ENCODE measurements around the gene PAPSS2.

Gene PAPSS2

DNA sequence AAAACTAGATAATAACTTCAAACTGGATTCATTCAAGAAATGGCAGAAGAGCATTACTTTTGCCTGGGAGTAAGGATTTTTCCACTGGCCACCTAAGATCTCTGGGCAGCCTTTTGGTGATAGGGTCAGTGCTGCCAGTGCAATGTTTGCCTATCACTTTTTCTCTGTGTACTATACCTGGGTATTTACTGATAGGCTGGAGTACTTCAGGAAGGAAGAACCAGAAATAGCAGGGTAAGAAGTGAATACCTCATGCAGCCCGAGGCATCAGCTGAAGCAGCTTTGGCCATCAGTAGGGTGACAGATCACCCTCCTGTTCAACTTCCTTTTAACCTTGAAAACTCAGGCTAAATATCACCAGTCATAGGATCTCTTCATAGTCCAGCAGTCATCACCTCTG lies 5.5 kb upstream of the PAPSS2 start:
- Histone ChIP-seq H3K27me3 (no peaks in the 10 kb centered on the region), H3K36me3 (no peaks in the 10 kb centered on the region), H3K4me1 (ENCODE audit: control insufficient read depth in 1 of 2, insufficient read depth in 1 of 2, low read depth in 1 of 2, low read length in 1 of 2) (peaks cover 6 to 10% of the 10 kb centered on the region in 2 experiments), H3K4me3 (ENCODE audit: low read depth in 1 of 2, low read length in 1 of 2) (no peak overlapping the region), H3K27ac (no peak overlapping the region), H3K9me3 (no peaks in the 10 kb centered on the region)
- no peak for TF ChIP-seq CTCF (IDR thresholded peaks at IDR 0.05)

GRCh38 chr10:87656431-87657072 lies 3.1 kb upstream of the PAPSS2 start:
- peak; percentile 63 for TF ChIP-seq CTCF (IDR thresholded peaks at IDR 0.05)
- H3K4me3 ChIP-seq (ENCODE audit: low read depth in 1 of 2, low read length in 1 of 2) = no peak overlapping the region
- H3K9me3 ChIP-seq = no peaks in the 10 kb centered on the region
- H3K27ac ChIP-seq = no peak overlapping the region
- no peaks in the 10 kb centered on the region for H3K36me3 ChIP-seq
- H3K4me1 ChIP-seq (ENCODE audit: control insufficient read depth in 1 of 2, insufficient read depth in 1 of 2, low read depth in 1 of 2, low read length in 1 of 2) = peaks cover 21 to 23% of the 10 kb centered on the region in 2 experiments
- H3K27me3 ChIP-seq = peaks cover 5% of the 10 kb centered on the region

DNA sequence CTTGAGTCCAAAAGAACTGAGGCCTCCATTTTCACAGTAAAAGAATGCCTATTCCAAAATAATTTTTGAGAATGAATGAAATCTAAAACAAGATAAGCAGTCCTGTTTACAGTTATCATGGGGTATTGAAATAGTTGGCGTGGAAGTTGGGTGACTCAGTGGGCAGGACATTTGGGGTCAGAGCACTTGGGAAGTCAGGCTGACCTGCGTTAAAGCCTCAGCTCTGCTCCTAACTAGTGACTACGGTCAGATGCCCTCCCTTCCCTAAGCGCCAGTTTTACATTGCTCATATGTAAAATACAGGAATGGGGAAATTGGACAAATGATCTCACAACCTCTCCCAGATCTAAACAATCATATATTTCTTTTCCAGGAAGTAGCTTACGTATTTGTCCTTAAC lies 2.3 kb upstream of the PAPSS2 start:
- peaks cover 23% of the 10 kb centered on the region in 2 experiments for H3K4me1 ChIP-seq (ENCODE audit: control insufficient read depth in 1 of 2, insufficient read depth in 1 of 2, low read depth in 1 of 2, low read length in 1 of 2)
- no peak overlapping the region for H3K27ac ChIP-seq
- no peak overlapping the region for H3K4me3 ChIP-seq (ENCODE audit: low read depth in 1 of 2, low read length in 1 of 2)
- H3K9me3 ChIP-seq = no peaks in the 10 kb centered on the region
- TF ChIP-seq CTCF (IDR thresholded peaks at IDR 0.05) = no peak
- no peaks in the 10 kb centered on the region for H3K36me3 ChIP-seq
- H3K27me3 ChIP-seq = peaks cover 5% of the 10 kb centered on the region

DNA sequence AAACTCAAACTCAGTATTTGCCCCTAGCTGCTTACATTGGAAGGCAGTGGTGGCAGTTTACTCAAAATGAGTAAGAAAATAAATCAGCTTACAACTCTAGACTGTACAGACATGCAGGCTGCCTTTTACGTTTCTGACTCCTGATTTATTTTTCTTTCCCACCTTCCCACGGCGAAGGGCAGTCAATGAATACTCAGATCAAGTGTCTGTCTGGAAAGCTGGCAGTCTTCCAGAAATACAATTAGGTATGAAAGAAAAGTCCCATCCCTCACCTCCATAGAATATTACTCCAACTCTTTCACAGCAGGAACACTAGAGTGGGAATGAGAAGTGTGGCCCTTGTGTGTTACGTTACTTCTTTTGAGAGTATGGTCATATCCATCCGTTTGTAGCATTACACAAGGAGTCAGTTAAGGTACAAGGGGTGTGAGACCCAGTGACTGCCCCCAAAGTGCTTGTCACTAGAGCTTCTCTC lies 1.3 kb upstream of the PAPSS2 start:
- Histone ChIP-seq H3K4me3 (ENCODE audit: low read depth in 1 of 2, low read length in 1 of 2) (no peak overlapping the region), H3K27me3 (peaks cover 5% of the 10 kb centered on the region), H3K4me1 (ENCODE audit: control insufficient read depth in 1 of 2, insufficient read depth in 1 of 2, low read depth in 1 of 2, low read length in 1 of 2) (peaks cover 23 to 24% of the 10 kb centered on the region in 2 experiments), H3K36me3 (no peaks in the 10 kb centered on the region), H3K9me3 (no peaks in the 10 kb centered on the region), H3K27ac (peak overlapping the region; percentile 15)
- TF ChIP-seq CTCF (IDR thresholded peaks at IDR 0.05) = no peak

DNA sequence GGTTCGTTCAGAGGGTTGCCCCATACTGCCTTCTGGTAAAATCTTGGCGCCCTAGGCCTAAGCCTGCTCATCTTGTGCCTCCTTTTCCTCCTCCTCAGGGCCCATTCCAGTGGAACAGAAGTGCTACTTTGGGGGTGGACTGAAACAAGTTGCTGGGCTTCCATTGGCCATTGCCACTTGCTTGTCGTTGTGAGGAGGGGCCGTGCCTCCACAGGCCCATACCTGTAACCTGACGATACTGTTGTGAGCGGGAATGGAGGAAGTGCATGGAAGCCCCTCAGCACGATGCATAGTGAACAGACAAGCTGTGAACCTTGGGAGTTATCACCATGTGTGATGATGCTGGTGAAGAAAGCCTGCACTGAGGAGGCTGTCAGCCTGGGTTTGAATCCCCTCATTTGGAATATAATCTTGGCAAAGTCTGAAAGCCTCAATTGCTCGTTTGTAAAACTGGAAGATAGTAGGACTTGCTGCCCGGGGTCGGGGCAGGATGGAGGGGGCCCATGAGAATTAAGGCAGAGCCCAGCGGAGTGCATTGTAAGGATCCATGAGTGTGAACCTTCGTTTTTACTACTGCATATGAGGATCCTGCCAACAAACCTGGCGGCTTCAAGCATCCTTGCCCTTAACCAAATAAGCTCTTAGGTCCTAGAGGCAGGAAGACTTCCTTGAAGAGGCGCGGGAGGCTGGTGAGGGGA lies 671 bp upstream of the PAPSS2 start:
- H3K27ac ChIP-seq = peak overlapping the region; percentile 15
- peaks cover 23 to 24% of the 10 kb centered on the region in 2 experiments for H3K4me1 ChIP-seq (ENCODE audit: control insufficient read depth in 1 of 2, insufficient read depth in 1 of 2, low read depth in 1 of 2, low read length in 1 of 2)
- H3K36me3 ChIP-seq = no peaks in the 10 kb centered on the region
- TF ChIP-seq CTCF (IDR thresholded peaks at IDR 0.05) = no peak
- peak overlapping the region in 1 of 2 experiments; percentile 76 for H3K4me3 ChIP-seq (ENCODE audit: low read depth in 1 of 2, low read length in 1 of 2)
- H3K27me3 ChIP-seq = peaks cover 5% of the 10 kb centered on the region
- no peaks in the 10 kb centered on the region for H3K9me3 ChIP-seq
